HepG2 (cell line): Measurements from ENCODE around the gene TRIM54. TPM values are rescaled to one million over a fixed set of nuclear protein-coding genes. Genes with fewer than 3 reads are reported as not detected.

ENCODE experiments used
- CTCF ChIP-seq: sonication (generic); formaldehyde crosslinking; IDR thresholded peaks from 2 replicates; pipeline ENCODE4 v1.5.0; 2020; ENCODE audit warnings: mild to moderate bottlenecking, missing genetic modification reagents, moderate library complexity
- FOXA1 ChIP-seq, 2 experiments: fragments of 450-650 bp in 1 of 2; sonication (generic) in 1 of 2; formaldehyde crosslinking in 1 of 2; IDR thresholded peaks; 2 replicates each; pipeline versions ENCODE4 v1.4.0 to v1.6.1; 2016 to 2020; ENCODE audit warnings: missing genetic modification reagents in 1 of 2
- HCFC1 ChIP-seq: fragments of 150-350 bp; IDR thresholded peaks from 2 replicates; pipeline ENCODE4 v1.6.1; 2014; ENCODE audit warnings: low read depth, low read length
- HNRNPLL ChIP-seq: fragments of 200-400 bp; formaldehyde crosslinking; IDR thresholded peaks from 2 replicates; pipeline ENCODE4 v1.6.1; 2017; ENCODE audit warnings: mild to moderate bottlenecking, low read depth, low read length; ENCODE audit not compliant: poor library complexity, severe bottlenecking
- HOXA5 ChIP-seq: sonication (generic); formaldehyde crosslinking; IDR thresholded peaks from 2 replicates; pipeline ENCODE4 v1.4.0; 2020; ENCODE audit warnings: missing genetic modification reagents
- JUNB ChIP-seq: sonication (generic); formaldehyde crosslinking; IDR thresholded peaks from 2 replicates; pipeline ENCODE4 v1.8.0; 2022; ENCODE audit warnings: missing genetic modification reagents, mild to moderate bottlenecking, borderline replicate concordance
- MAFG ChIP-seq: sonication (generic); formaldehyde crosslinking; IDR thresholded peaks from 2 replicates; pipeline ENCODE4 v1.5.1; 2020; ENCODE audit warnings: mild to moderate bottlenecking, missing genetic modification reagents
- NFE2L2 ChIP-seq: fragments of 150-350 bp; IDR thresholded peaks from 2 replicates; pipeline ENCODE4 v1.6.1; 2014; ENCODE audit warnings: low read length
- PHF8 ChIP-seq: sonication (generic); formaldehyde crosslinking; IDR thresholded peaks from 2 replicates; pipeline ENCODE4 v1.5.0; 2020; ENCODE audit warnings: missing genetic modification reagents
- PPARG ChIP-seq: conservative IDR thresholded peaks from 2 replicates; pipeline ENCODE4 v1.6.1; 2016; ENCODE audit warnings: missing biosample characterization, missing genetic modification reagents
- SNAPC4 ChIP-seq: sonication (generic); formaldehyde crosslinking; IDR thresholded peaks from 2 replicates; pipeline ENCODE4 v1.4.0; 2020; ENCODE audit warnings: mild to moderate bottlenecking, missing genetic modification reagents
- ZFX ChIP-seq: sonication (generic); formaldehyde crosslinking; IDR thresholded peaks from 2 replicates; pipeline ENCODE4 v1.4.0; 2020; ENCODE audit warnings: mild to moderate bottlenecking, low read depth, missing genetic modification reagents, moderate library complexity
- ZMYM2 ChIP-seq: sonication (generic); formaldehyde crosslinking; IDR thresholded peaks from 2 replicates; pipeline ENCODE4 v1.8.0; 2022; ENCODE audit warnings: mild to moderate bottlenecking, missing genetic modification reagents
- ZNF207 ChIP-seq: fragments of 450-650 bp; IDR thresholded peaks from 2 replicates; pipeline ENCODE4 v1.6.1; 2016; ENCODE audit warnings: antibody characterized with exemption, borderline replicate concordance
- ZNF275 ChIP-seq: sonication (generic); formaldehyde crosslinking; IDR thresholded peaks from 2 replicates; pipeline ENCODE4 v1.8.0; 2022; ENCODE audit warnings: missing genetic modification reagents, mild to moderate bottlenecking, inconsistent platforms, borderline replicate concordance
- ZNF30 ChIP-seq: sonication (generic); formaldehyde crosslinking; IDR thresholded peaks from 2 replicates; pipeline ENCODE4 v1.5.0; 2020; ENCODE audit warnings: mild to moderate bottlenecking, missing genetic modification reagents
- ZNF414 ChIP-seq: sonication (generic); formaldehyde crosslinking; IDR thresholded peaks from 2 replicates; pipeline ENCODE4 v1.5.0; 2020; ENCODE audit warnings: missing genetic modification reagents
- ZNF556 ChIP-seq: sonication (generic); formaldehyde crosslinking; IDR thresholded peaks from 2 replicates; pipeline ENCODE4 v1.4.0; 2020; ENCODE audit warnings: mild to moderate bottlenecking, missing genetic modification reagents, borderline replicate concordance
- polyA plus RNA-seq, 8 experiments: library from polyadenylated mRNA; depleted of rRNA in 3 of 8; stranded (reverse) in 7 of 8; unstranded in 1 of 8; fragments of >200 nt; fragmentation: Illumina TruSeq in 4 of 8; extraction: Trizol in 4 of 8; gene quantifications; 2 replicates each; pipeline versions ENCODE4 v1.2.1 to v1.2.3, GENCODE V29; 2011 to 2016; ENCODE audit warnings: low read depth in 4 of 8, missing spikeins in 1 of 8, mixed read lengths in 1 of 8; ENCODE audit not compliant: insufficient read depth in 1 of 8
- total RNA-seq, 5 experiments: library from RNA; depleted of rRNA; stranded (reverse); fragments of >200 nt; fragmentation: Illumina TruSeq; extraction: Trizol; gene quantifications; 2 replicates each; pipeline ENCODE4 v1.2.3, GENCODE V29; 2016; ENCODE audit warnings: low read depth in 1 of 5

Gene TRIM54
- total and polyA plus RNA-seq, 2 of the 13 experiments (the other 11 are each of a cell fraction or from before 2014, with no cell fraction given): 0.07 to 0.13 TPM

- TF ChIP-seq MAFG (CRISPR knock-in tag): no peak
- peak; percentile 46; the same call in 1 of the 2 replicates for TF ChIP-seq ZFX (CRISPR knock-in tag)
- TF ChIP-seq FOXA1 (IDR thresholded peaks at IDR 0.05): no peak
- no peak for TF ChIP-seq FOXA1 (CRISPR knock-in tag; IDR thresholded peaks at IDR 0.05)
- 0 out of 2 replicates have a peak, but pooled peaks have one; percentile 51 for TF ChIP-seq ZNF30
- TF ChIP-seq CTCF (CRISPR knock-in tag): peak; percentile 90
- peak; percentile 52 for TF ChIP-seq HNRNPLL
- TF ChIP-seq HCFC1: no peak
- no peak for TF ChIP-seq ZNF207
- no peak for TF ChIP-seq NFE2L2
- TF ChIP-seq HOXA5 (CRISPR knock-in tag): peak; percentile 72; the same call in 1 of the 2 replicates
- 0 out of 2 replicates have a peak, but pooled peaks have one; percentile 31 for TF ChIP-seq PHF8
- TF ChIP-seq ZNF556 (CRISPR knock-in tag): peak; percentile 76; the same call in 1 of the 2 replicates
- no peak for TF ChIP-seq JUNB (CRISPR knock-in tag)
- TF ChIP-seq ZMYM2 (CRISPR knock-in tag): no peak
- TF ChIP-seq PPARG: 0 out of 2 replicates have a peak, but pooled peaks have one; percentile 35
- TF ChIP-seq SNAPC4 (CRISPR knock-in tag): no peak
- TF ChIP-seq ZNF275: no peak
- TF ChIP-seq ZNF414 (CRISPR knock-in tag): 0 out of 2 replicates have a peak, but pooled peaks have one; percentile 51
These were observed 17.3 kb upstream of the TRIM54 start (continued) for GRCh38 chr2:27264753-27265535.
